HAP-1 (cell line): ENCODE data around the gene PLEKHB1.

Experiments used
- DNase-seq, 2 experiments: peaks; one replicate each; pipeline ENCODE4 v3.0.0-alpha.2; 2016 to 2020; ENCODE audit warnings: low spot score in 2 of 2
- H3K27me3 ChIP-seq: fragments of 250-450 bp; sonication (Bioruptor Pico); 2 replicates; pipeline ENCODE4 v1.5.1; 2020; ENCODE audit warnings: low read depth, mild to moderate bottlenecking, moderate library complexity
- H3K36me3 ChIP-seq: fragments of 250-450 bp; sonication (Bioruptor Pico); replicated peaks from 2 replicates; pipeline ENCODE4 v1.5.1; 2020; ENCODE audit warnings: mild to moderate bottlenecking
- H3K4me1 ChIP-seq: fragments of 250-450 bp; sonication (Bioruptor Pico); 2 replicates; pipeline ENCODE4 v1.5.1; 2020; ENCODE audit warnings: mild to moderate bottlenecking
- H3K4me3 ChIP-seq: fragments of 250-450 bp; sonication (Bioruptor Pico); 2 replicates; pipeline ENCODE4 v1.5.1; 2020; ENCODE audit warnings: mild to moderate bottlenecking, moderate library complexity
- H3K9me3 ChIP-seq: fragments of 250-450 bp; sonication (Bioruptor Pico); 2 replicates; pipeline ENCODE4 v1.5.1; 2020; ENCODE audit warnings: mild to moderate bottlenecking, moderate library complexity
- in situ Hi-C: fragments of 300-500 bp; cut with MboI; formaldehyde crosslinking; loops from 3 replicates; pipeline ENCODE4 v1.14.3; 2020; ENCODE audit warnings: low sequenced_read_pairs, inconsistent platforms, mixed read lengths

PLEKHB1 gene

DNA sequence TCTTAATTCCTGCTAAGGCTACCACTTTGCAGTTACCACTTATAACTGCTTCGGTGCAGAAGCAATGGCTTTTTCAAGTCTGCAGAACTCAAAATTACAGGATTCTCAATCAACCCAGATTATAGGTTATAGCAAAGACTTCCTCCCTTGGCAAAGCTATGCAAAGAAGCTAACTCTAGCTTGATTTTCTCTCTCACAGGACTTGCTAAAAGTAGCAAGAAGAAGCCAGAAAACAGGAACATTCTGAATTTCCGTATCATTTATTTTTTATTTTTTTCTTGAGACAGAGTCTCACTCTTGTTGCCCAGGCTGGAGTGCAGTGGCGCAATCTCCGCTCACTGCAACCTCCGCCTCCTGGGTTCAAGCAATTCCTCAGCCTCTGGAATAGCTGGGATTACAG, 10.7 kb upstream of the PLEKHB1 start:
- no peak for DNase-seq
- H3K4me3 ChIP-seq, result no peak overlapping the region
- H3K9me3 ChIP-seq, result no peaks in the 10 kb centered on the region
- no peaks in the 10 kb centered on the region for H3K27me3 ChIP-seq
- H3K4me1 ChIP-seq, result peaks cover 5% of the 10 kb centered on the region
- H3K36me3 ChIP-seq, result no peaks in the 10 kb centered on the region
- in situ Hi-C loops, result no loop called here

GRCh38 chr11:73636249-73636648, 10.1 kb upstream of the PLEKHB1 start:
- Histone ChIP-seq H3K36me3 (no peaks in the 10 kb centered on the region), H3K27me3 (no peaks in the 10 kb centered on the region), H3K4me1 (peaks cover 5% of the 10 kb centered on the region), H3K9me3 (no peaks in the 10 kb centered on the region), H3K4me3 (no peak overlapping the region)
- DNase-seq, result no peak
- in situ Hi-C loops, result no loop called here

DNA sequence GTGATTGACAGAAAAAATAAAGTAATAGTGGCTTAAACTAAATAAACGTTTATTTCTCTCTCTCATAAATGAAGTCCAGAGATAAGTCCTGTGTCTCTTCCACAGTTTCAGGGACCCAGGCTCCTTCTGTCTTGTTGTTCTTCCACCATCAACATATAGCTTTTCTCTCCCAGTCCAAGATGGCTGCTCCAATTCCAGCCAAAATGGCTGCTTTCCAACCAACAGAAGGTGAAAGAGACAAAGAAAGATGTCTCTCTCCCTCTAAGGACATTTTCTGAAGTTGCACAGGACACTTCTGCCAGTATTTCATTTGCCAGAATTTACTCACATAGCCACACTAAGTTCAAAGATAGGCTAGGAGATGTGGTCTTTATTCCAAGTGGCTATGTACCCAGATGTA, 9.4 kb upstream of the PLEKHB1 start:
- no peaks in the 10 kb centered on the region for H3K9me3 ChIP-seq
- H3K4me1 ChIP-seq, result peaks cover 5% of the 10 kb centered on the region
- no peak overlapping the region for H3K4me3 ChIP-seq
- H3K36me3 ChIP-seq, result no peaks in the 10 kb centered on the region
- no peak for DNase-seq
- in situ Hi-C loops, result no loop called here
- no peaks in the 10 kb centered on the region for H3K27me3 ChIP-seq

GRCh38 chr11:73640592-73640991, 5.8 kb upstream of the PLEKHB1 start:
- Histone ChIP-seq H3K9me3 (no peaks in the 10 kb centered on the region), H3K4me3 (no peak overlapping the region), H3K4me1 (no peaks in the 10 kb centered on the region), H3K27me3 (peaks cover under 1% of the 10 kb centered on the region; the same call in 1 of the 2 replicates), H3K36me3 (no peaks in the 10 kb centered on the region)
- in situ Hi-C loops, result no loop called here
- no peak for DNase-seq

GRCh38 chr11:73641668-73642067, 4.7 kb upstream of the PLEKHB1 start:
- in situ Hi-C loops, result no loop called here
- DNase-seq, result no peak
- peaks cover 4% of the 10 kb centered on the region; the same call in 1 of the 2 replicates for H3K27me3 ChIP-seq
- no peaks in the 10 kb centered on the region for H3K9me3 ChIP-seq
- no peak overlapping the region for H3K4me3 ChIP-seq
- H3K36me3 ChIP-seq, result no peaks in the 10 kb centered on the region
- no peaks in the 10 kb centered on the region for H3K4me1 ChIP-seq

- Histone ChIP-seq H3K4me3 (no peak overlapping the region), H3K9me3 (no peaks in the 10 kb centered on the region), H3K4me1 (peaks cover 5% of the 10 kb centered on the region), H3K27me3 (peaks cover 4% of the 10 kb centered on the region; the same call in 1 of the 2 replicates), H3K36me3 (no peaks in the 10 kb centered on the region)
- no peak for DNase-seq
- in situ Hi-C loops, result no loop called here
Measured at GRCh38 chr11:73645121-73645969, 1.0 kb upstream of the PLEKHB1 start.

DNA sequence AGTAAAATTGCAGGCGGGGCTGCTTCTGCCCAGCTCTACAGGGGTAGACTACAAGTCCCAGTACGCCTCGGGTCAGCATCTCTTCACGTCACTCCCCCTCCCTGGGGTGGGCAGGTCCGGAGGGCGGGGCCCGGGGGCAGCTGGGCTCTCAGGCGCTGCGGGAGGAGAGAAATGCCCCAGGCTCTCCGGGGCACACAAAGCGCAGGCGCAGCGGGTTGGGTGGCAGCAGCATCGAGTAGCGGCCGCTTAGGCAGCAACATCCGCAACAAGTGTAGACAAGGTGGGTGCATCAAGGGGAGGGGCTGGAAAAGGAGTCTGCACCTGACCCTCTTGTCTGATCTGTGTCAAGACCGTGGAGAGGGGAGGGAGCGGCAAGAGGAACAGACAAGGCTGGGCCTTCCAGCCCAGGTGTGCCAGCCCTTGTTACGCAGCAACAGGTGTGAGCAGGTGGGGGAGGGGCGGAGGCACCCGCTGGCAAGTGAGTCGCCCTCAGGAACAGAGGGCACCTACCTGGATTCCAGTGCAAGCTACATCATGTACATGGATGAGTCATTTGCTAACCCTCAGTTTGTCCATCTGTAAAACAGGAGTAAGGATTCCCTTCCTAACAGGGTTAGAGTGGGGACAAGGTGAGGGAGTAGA, 1.2 kb downstream of the PLEKHB1 start:
- Histone ChIP-seq H3K4me1 (peaks cover 13% of the 10 kb centered on the region), H3K36me3 (no peaks in the 10 kb centered on the region), H3K4me3 (peak overlapping the region; percentile 12), H3K9me3 (no peaks in the 10 kb centered on the region), H3K27me3 (peaks cover 4% of the 10 kb centered on the region; the same call in 1 of the 2 replicates)
- DNase-seq, result peak; percentile 86 to 95
- in situ Hi-C loops, result no loop called here

- no peaks in the 10 kb centered on the region for H3K36me3 ChIP-seq
- in situ Hi-C loops, result no loop called here
- DNase-seq, result no peak
- peaks cover 15% of the 10 kb centered on the region for H3K4me1 ChIP-seq
- H3K27me3 ChIP-seq, result peaks cover 4% of the 10 kb centered on the region; the same call in 1 of the 2 replicates
- no peaks in the 10 kb centered on the region for H3K9me3 ChIP-seq
- H3K4me3 ChIP-seq, result no peak overlapping the region
Measured at GRCh38 chr11:73648121-73648520, 1.7 kb downstream of the PLEKHB1 start.

DNA sequence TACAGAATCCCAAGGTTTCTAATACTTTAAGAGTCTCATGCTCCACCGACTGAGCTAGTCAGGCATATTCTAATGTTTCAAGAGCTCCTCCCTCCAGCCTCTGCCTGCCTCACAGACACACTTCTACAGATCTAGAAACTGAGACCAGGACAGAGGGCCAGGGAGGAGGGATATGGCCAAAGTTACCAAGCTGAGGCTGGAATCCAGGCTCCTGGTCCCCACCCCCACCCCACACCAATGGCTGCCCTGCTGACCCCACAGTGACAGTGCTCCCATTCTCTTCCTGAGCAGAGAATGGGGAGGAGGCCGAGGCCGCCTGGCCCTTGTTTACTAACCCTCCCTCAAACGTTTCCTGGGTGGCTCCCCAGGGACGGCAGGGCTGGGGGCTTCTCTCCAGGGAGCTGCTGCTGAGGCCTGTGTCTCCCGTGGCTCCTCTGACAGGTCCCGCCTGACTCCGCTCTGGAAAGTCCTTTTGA, 2.2 kb downstream of the PLEKHB1 start:
- in situ Hi-C loops, result no loop called here
- Histone ChIP-seq H3K27me3 (peaks cover 4% of the 10 kb centered on the region; the same call in 1 of the 2 replicates), H3K9me3 (no peaks in the 10 kb centered on the region), H3K36me3 (no peaks in the 10 kb centered on the region), H3K4me1 (peaks cover 15% of the 10 kb centered on the region), H3K4me3 (no peak overlapping the region)
- no peak for DNase-seq

- in situ Hi-C loops, result no loop called here
- peaks cover 4% of the 10 kb centered on the region; the same call in 1 of the 2 replicates for H3K27me3 ChIP-seq
- H3K36me3 ChIP-seq, result no peaks in the 10 kb centered on the region
- no peak for DNase-seq
- peaks cover 15% of the 10 kb centered on the region for H3K4me1 ChIP-seq
- H3K9me3 ChIP-seq, result no peaks in the 10 kb centered on the region
- H3K4me3 ChIP-seq, result no peak overlapping the region
Measured at GRCh38 chr11:73649206-73649605, 2.8 kb downstream of the PLEKHB1 start.

DNA sequence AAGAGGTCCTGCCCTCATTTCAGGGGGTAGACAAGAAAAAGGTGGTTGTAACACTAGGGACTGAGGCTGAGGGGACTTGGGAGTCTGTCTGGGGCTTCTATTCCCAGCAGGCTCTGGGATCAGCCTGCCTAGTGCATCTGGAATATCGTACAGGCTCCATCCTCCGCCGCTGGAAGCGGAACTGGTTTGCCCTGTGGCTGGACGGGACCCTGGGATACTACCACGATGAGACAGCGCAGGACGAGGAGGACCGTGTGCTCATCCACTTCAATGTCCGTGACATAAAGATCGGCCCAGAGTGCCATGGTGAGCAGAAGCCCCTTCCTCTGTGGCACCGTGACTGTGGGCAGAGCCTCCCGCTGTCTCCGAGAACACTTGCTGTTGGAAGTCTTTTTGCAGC, 4.0 kb downstream of the PLEKHB1 start:
- Histone ChIP-seq H3K36me3 (no peaks in the 10 kb centered on the region), H3K9me3 (no peaks in the 10 kb centered on the region), H3K27me3 (peaks cover 4% of the 10 kb centered on the region; the same call in 1 of the 2 replicates), H3K4me1 (peaks cover 15% of the 10 kb centered on the region), H3K4me3 (no peak overlapping the region)
- DNase-seq, result peak in 1 of 2 experiments; percentile 2
- in situ Hi-C loops, result no loop called here

GRCh38 chr11:73651252-73651651, 4.9 kb downstream of the PLEKHB1 start:
- H3K36me3 ChIP-seq, result no peaks in the 10 kb centered on the region
- no peaks in the 10 kb centered on the region for H3K9me3 ChIP-seq
- H3K4me3 ChIP-seq, result no peak overlapping the region
- H3K4me1 ChIP-seq, result peaks cover 15% of the 10 kb centered on the region
- in situ Hi-C loops, result no loop called here
- no peaks in the 10 kb centered on the region for H3K27me3 ChIP-seq
- DNase-seq, result no peak

DNA sequence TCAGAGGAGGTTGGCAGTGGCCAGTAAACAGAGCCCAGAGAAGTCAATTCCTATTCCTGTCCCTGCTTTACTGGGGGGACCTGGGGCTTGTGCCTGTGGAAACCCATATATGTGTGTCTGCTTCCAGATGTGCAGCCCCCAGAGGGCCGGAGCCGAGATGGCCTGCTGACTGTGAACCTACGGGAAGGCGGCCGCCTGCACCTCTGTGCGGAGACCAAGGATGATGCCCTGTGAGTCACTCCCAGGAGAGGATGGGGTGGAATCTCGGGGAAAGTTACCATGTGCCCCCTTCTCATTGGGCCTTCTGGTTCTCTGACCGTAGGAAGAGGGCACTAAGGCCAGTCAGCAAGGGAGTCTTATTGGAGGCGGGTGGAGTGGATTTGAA, 5.3 kb downstream of the PLEKHB1 start:
- peaks cover 15% of the 10 kb centered on the region for H3K4me1 ChIP-seq
- no peaks in the 10 kb centered on the region for H3K36me3 ChIP-seq
- no peaks in the 10 kb centered on the region for H3K9me3 ChIP-seq
- DNase-seq, result no peak
- in situ Hi-C loops, result no loop called here
- H3K27me3 ChIP-seq, result no peaks in the 10 kb centered on the region
- no peak overlapping the region for H3K4me3 ChIP-seq

DNA sequence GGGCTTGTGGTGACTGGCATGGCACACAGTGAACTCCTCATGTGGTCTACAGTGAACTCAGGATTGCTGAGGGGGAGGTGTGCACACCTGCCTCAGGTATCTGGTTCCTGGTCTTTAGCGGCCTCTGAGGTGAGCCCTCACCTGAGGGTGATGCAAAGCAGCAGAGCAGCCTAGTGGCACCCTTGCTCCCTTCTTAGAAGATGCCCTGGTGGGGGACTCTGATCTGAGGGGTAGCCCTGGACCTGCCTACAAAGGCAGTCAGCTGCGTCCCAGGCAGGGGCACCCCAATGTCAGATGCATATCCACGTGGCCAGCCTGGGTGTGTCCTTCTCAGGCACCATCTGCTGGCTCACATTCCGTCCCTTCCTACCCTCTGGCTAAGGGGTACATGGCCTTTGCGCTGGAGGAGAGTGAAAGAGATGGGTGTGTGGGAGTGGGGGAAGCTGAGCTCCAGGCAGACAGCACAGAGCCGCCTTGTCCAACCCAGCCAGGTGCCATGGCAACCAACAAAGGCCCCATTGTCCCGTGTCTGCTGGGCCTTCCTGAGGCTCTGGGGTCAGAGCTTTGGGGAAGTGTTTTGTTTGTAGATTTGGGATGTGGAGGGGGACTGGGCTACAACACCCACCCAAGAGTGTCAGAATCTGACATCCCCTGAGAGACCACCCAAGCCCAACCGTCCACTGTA, 5.8 kb downstream of the PLEKHB1 start:
- in situ Hi-C loops, result no loop called here
- H3K4me3 ChIP-seq, result no peak overlapping the region
- H3K27me3 ChIP-seq, result no peaks in the 10 kb centered on the region
- no peaks in the 10 kb centered on the region for H3K9me3 ChIP-seq
- peaks cover 15% of the 10 kb centered on the region for H3K4me1 ChIP-seq
- H3K36me3 ChIP-seq, result no peaks in the 10 kb centered on the region
- peak; percentile 80 to 88 for DNase-seq
